Astrocyte of the spinal cord (primary cell): ENCODE results near the gene SANBR.

Experiments
- DNase-seq: peaks from one replicate; pipeline ENCODE4 v3.0.0; 2011; ENCODE audit warnings: low read depth, low spot score
- H3K4me3 ChIP-seq: 2 replicates; pipeline ENCODE4 v1.5.1; 2011; ENCODE audit warnings: low read depth, mild to moderate bottlenecking, low read length, moderate library complexity
- CTCF ChIP-seq: IDR thresholded peaks from 2 replicates; pipeline ENCODE4 v1.5.1; 2012; ENCODE audit warnings: low read depth, mild to moderate bottlenecking, low read length, inconsistent platforms
- in situ Hi-C: cut with HindIII; loops from 2 replicates; pipeline ENCODE4 v1.10.0; 2017; ENCODE audit warnings: low sequenced_read_pairs

Gene SANBR

GRCh38 chr2:61111708-61112107, 46.0 kb downstream of the SANBR start:
- in situ Hi-C loops: no loop called here
- DNase-seq: no peak
- no peak for TF ChIP-seq CTCF
- no peak overlapping the region for H3K4me3 ChIP-seq

- DNase-seq: no peak
- in situ Hi-C loops: no loop called here
- TF ChIP-seq CTCF: no peak
These were observed 48.5 kb downstream of the SANBR start for GRCh38 chr2:61114147-61114546.

More at GRCh38 chr2:61114147-61114546, 48.5 kb downstream of the SANBR start:
- no peak overlapping the region for H3K4me3 ChIP-seq
